GM18526 (cell line): ENCODE results near the gene SPATA32.
A peak's percentile ranks its signal among the peaks of the same experiment; 100 is the strongest.

Experiments
- POLR2A ChIP-seq: IDR thresholded peaks from 3 replicates; pipeline ENCODE4 v1.6.1; 2011; ENCODE audit not compliant: insufficient read length; ENCODE audit errors: extremely low read depth

SPATA32 gene

DNA sequence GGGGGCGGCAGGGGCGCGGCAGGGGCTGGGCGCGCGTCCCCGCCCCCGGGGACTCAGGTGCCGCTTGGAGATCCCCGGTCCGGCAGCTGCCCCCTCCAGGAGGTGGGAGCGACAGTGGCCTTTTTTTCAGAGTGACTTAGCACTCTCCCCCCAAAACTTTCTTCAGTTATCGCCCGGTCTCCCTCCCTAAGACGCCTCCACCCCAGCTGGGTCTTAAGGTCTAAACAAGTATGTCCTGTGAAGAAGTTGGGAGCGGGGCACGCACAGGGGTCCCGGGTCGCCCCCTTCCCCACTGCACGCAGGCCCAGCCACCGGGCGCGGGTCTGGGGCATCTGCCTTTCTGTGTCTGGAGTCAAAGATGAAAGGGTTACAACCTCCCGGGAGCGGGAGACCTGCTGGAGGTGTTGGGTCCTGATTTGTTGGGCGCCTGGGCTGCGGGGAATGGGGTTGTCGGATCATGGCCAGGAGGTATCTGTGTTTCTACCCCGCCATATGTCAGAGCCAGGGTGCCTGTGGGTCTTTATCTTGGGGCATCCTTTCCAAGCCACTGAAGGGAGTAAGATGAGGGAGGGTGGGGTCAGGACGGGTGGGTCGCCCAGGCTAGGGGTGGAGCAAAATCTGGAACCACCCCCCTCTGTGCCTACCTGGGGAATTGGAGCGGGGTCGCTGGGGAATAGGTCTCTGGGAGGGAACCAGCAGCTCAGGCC lies 39.5 kb downstream of the SPATA32 start:
- TF ChIP-seq POLR2A = peak; percentile 1

DNA sequence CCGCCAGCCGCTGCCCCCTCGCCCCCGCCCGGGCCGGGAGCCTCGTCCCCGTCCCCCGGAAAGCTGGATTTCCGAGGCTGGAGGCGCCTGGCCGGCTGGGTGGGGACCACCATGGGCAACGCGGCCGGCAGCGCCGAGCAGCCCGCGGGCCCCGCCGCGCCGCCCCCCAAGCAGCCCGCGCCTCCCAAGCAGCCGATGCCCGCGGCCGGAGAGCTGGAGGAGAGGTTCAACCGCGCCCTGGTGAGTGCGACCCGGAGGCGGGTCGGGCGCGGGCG lies 39.9 kb downstream of the SPATA32 start:
- no peak for TF ChIP-seq POLR2A

DNA sequence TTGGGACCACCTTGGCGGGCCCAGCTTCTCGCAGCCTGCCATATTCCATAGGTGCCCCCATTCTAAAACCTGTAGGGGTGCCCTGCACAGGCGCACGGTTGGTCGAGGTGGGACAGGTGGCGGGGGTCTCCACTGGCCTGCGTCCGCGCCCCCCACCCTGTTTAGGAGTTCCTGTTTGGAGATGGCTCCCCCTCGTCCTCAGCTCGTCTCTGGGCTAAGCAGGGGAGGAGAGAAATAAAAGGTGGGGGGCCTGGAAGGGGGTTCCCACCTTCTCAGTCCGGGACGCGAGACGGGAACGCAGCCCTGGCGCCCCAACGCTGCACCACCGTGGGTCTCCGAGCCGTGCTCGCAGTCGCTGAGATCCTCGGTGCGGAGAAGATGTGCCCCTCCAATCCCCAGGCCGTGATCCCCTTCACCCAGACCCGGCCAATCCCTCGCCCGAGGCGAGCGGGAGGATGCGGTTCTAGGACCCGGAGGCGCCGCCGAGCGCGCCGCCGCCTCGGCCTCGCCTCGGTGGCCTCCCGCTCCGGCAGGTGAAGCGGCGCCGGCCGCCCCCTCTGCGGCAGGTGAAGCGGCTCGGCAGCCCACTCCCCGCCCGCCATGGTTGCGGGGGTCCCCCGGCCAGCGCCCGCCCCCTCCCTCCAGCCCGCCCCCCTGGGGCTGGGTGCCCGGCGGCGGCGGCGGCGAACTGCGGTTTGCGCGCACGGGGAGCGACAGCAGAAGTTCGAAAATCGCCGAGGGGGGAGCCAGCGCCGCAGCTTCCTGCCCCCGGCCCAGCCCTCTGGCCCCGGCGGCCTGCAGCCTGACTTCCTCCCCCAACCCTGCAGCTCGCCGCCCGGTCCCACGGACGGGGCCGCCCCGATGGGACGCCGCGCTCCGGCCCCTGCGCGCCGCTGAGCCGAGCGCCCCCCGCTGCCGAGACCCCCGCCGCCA lies 40.5 kb downstream of the SPATA32 start, which contains the start of gene FMNL1:
TSS of gene FMNL1 (plus strand) at position 805 of the 933 bp plus-strand sequence. CDS start 240 bp downstream, outside the sequence.
- no peak for TF ChIP-seq POLR2A

DNA sequence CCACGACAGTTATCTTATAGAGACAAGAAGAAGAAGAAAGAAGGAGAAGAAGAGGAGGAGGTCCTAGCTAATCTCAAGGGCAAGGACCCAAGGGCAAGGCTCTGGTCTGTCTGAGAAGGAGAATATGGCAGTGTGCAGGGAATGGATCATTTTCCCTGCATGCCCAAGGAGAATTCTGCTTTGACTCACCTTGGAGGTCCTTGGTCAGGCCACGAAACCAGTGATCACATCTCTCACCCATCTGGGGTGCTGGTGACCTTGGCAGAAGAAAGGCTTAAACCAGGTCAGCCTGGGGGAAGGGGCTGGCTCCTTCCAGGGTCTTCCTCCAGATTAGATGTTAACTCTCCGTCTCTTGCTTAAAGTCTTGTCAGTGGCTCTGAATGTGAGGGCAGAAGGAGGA lies 41.8 kb downstream of the SPATA32 start:
- TF ChIP-seq POLR2A = no peak

DNA sequence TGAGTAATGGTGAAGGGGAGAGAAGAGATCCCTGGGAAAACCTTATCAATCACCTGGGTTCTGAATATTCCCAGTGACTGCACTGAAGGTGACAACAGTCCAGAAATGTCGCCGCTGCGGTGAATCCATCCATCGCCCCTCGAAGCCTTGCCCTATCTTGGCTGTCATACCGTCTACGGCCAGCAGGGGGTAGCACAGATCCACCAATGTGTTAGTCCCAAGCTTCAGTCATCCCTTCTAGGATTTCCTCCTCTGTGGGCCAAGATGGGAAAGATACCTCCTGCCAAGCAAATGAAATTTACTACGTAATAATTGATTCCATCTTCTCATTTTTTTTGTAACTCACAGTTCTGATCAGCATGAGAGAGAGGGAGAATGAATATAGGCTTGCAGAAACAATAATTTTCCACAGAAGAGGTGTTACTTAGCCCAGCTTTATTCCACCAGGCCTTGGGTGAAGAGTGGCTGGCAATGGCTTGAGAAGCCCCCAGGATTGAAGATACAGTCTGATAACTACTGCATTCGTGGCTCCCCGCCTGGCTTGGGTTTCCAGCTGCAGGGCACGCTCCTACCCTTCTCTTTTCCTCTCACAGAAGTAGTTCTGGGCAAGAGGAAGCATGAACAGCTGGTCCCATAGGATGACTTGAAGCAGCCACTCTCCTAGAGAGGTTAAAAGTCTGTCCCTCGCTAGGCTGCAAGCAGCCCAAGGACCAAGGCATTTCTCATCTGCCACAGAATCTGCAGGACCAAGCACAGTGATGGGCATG lies 42.8 kb downstream of the SPATA32 start:
- no peak for TF ChIP-seq POLR2A
